ENCODE data around the gene RNF20. TPM values are rescaled to one million over a fixed set of nuclear protein-coding genes. Genes with fewer than 3 reads are reported as not detected.
"Not testable (repeated sequence)": the region's sequence is repeated elsewhere in the genome, so short reads cannot be mapped to it uniquely, and the experiment has no call there.

The RNF20 gene
- total RNA-seq, 2 donors from 2014 or later, result 31.9 to 35.0 TPM

GRCh38 chr9:101528015-101528414 is 5.6 kb upstream of the RNF20 start:
- intact Hi-C loops (cut with DNase I, micrococcal nuclease), result no loop called here
- no peak for ATAC-seq
- DNase-seq, result no peak

DNA sequence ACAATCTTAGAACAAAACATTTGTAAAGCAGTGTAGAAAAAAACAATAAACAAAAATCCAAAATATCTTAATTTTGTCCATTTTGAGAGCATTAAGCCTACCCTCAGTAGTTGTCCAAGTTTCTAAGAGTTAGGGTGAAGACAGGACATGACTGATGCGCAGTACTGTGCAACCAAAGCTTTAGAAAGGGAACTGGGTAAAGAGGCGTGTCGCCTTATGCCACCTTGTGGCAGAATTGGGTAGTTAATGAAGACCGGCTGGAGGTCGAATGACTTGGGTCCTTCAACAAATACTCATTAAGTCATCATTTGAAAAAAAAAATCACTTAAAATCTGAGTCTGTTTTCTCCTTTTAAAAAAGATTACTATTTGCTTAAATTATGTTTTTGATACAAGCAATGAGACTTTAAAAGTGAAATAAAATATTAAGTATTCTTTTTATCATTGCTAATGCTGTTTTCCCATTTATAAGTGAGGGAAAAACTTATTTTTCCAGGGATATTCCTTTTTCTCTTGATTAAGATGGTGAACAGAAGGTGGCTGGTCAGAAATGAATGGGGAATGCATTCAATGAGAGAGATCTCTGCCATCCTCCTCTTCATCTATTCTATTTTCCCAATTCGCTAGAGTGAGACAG is 3.5 kb upstream of the RNF20 start:
- intact Hi-C loops (cut with DNase I, micrococcal nuclease), result loop anchor here in 1 of 2 donors (2.0 to 10.0 kb wide), 2 partner anchors 71 to 135 kb away; partner anchors contain the start of genes MRPL50 and ZNF189
- DNase-seq, result peak; percentile 32 to 60
- ATAC-seq, result peak; percentile 40

DNA sequence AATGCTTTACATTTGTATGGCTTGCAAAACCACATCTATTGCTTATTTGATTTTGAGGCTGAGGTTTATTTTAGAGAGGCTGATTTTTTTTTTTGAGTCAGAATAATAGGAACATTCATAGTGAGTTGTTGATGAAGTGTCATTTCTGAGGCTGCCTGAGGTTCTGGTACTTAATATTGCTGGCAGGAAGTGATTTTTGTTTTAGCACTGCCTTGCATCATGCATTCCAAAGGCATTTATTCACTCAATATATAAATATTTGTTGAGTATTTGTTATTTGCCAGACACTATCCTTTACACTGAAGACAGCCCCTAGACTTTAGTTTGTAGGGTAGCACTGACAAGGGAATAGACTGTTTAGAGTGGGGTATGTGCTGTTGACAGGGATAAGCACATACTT is 2.7 kb downstream of the RNF20 start:
- intact Hi-C loops (cut with DNase I, micrococcal nuclease), result loop anchor here in 1 of 2 donors (10.0 kb wide), 1 partner anchor 142 kb away; the partner anchor contains the start of genes MRPL50 and ZNF189
- ATAC-seq (no peak), DNase-seq (no peak)

GRCh38 chr9:101536938-101537337 is 3.3 kb downstream of the RNF20 start:
- intact Hi-C loops (cut with DNase I, micrococcal nuclease), result loop anchor here in 1 of 2 donors (10.0 kb wide), 1 partner anchor 142 kb away; the partner anchor contains the start of genes MRPL50 and ZNF189
- ATAC-seq, result no peak
- DNase-seq, result peak in 1 of 2 donors; percentile 19

DNA sequence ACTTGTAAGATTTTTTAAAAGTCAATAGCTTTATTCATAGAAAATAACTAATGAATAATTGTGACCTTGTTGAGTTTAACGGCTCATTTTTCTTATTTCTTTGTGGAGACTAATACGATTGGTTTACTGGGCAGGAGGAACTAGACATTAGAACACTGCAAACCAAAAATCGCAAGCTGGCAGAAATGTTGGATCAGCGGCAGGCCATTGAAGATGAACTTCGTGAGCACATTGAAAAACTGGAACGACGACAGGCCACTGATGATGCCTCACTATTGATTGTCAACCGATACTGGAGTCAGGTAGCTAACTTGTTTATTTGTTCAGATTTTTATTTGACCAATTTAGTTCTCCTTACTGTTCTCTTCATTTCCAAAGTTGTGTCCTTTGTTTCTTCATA is 6.4 kb downstream of the RNF20 start:
- no peak for DNase-seq
- ATAC-seq, result no peak
- intact Hi-C loops (cut with DNase I, micrococcal nuclease), result no loop called here

DNA sequence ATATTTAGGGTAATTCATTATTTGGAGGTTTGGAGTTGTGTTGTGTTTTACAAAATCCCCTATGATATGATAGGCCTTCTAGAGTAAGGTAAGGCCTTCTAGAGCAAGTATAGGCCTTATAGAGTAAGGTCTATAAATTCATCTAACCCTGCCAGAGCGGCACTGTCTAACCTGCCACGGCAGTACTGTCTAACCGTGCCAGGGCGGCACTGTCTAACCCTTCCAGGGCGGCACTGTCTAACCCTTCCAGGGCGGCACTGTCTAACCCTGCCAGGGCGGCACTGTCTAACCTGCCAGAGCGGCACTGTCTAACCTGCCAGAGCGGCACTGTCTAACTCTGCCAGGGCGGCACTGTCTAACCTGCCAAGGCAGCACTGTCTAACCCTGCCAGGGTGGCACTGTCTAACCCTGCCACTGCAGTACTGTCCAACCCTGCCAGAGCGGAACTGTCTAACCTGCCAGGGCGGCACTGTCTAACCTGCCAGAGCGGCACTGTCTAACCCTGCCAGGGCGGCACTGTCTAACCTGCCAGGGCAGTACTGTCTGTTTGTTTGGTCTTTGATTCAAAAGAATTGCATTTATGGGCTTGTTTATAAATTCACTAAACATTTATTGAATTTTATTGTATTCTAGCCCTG is 9.6 kb downstream of the RNF20 start:
- intact Hi-C loops (cut with DNase I, micrococcal nuclease), result no loop called here
- no peak for DNase-seq
- no peak for ATAC-seq

DNA sequence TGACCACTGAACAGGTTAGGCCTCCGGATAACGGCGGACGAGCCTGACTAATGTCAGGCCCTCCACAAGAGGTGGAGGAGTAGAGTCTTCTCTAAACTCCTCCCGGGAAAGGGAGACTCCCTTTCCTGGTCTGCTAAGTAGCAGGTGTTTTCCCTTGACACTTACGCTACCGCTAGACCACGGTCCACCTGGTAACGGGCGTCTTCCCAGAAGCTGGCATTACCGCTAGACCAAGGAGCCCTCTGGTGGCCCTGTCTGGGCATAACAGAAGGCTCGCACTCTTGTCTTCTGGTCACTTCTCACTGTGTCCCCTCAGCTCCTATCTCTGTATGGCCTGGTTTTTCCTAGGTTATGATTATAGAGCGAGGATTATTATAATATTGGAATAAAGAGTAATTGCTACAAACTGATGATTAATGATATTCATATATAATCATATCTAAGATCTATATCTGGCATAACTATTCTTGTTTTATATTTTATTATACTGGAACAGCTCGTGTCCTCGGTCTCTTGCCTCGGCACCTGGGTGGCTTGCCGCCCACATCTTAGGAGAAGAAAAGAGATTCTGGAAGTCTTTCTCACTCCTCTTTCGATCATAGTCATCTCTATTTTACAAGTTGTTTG is 15.9 kb downstream of the RNF20 start:
- DNase-seq; intact Hi-C loops (cut with DNase I, micrococcal nuclease); ATAC-seq: not testable (repeated sequence)

- ATAC-seq (no peak), DNase-seq (no peak)
- intact Hi-C loops (cut with DNase I, micrococcal nuclease), result no loop called here
Measured at GRCh38 chr9:101561740-101562139, 28.1 kb downstream of the RNF20 start.

GRCh38 chr9:101562966-101563365 is 29.3 kb downstream of the RNF20 start:
- ATAC-seq (no peak), DNase-seq (no peak)
- intact Hi-C loops (cut with DNase I, micrococcal nuclease), result no loop called here

DNA sequence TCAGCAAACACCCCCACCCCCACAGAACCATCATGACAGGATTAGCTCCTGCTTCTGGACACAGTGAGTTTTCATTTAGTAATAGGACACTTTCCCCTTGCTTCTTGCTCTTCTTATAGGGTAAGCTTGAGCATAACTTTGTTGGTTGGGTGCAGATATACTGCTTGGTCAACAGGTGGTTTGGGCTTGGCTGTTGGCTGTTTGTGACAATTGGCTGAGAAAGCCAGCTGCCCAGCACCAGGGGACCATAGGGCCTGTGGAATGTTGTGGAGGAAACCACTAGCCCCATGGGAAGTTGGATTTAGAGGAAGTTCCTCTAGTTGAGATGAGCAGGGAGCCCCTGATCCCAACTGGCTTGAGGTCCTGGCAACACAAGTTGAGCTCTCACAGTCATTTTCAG is 30.6 kb downstream of the RNF20 start:
- ATAC-seq (no peak), DNase-seq (no peak)
- intact Hi-C loops (cut with DNase I, micrococcal nuclease), result no loop called here

GRCh38 chr9:101566904-101567724 is 33.5 kb downstream of the RNF20 start:
- ATAC-seq (peak; percentile 53), DNase-seq (peak in 1 of 2 donors; percentile 52)
- intact Hi-C loops (cut with DNase I, micrococcal nuclease), result no loop called here

- no peak for DNase-seq
- intact Hi-C loops (cut with DNase I, micrococcal nuclease), result no loop called here
- ATAC-seq, result peak; percentile 93
Measured at GRCh38 chr9:101567725-101568350, 34.2 kb downstream of the RNF20 start.

- ATAC-seq, result no peak
- intact Hi-C loops (cut with DNase I, micrococcal nuclease), result no loop called here
- DNase-seq, result no peak
Measured at GRCh38 chr9:101569741-101570501, 36.3 kb downstream of the RNF20 start.

DNA sequence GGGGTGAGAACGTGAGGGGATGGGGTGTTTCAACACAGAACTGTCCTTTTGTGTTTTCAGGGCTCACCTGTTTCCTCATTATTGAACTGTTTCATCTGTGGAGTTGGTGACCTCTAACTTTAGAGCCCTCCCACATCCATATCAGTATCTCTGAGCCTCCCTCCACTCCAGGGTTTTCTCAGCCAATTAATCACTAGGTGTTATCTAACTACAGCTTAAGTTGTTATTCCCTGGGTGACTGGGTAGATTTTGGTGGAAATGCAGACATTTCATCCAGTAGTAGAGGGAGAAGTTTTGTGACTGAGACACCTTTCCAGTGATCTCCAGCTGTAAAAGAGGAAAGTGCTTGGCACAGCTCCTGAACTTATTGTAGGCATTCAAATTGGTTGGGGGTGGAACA is 37.5 kb downstream of the RNF20 start:
- ATAC-seq (no peak), DNase-seq (no peak)
- intact Hi-C loops (cut with DNase I, micrococcal nuclease), result no loop called here

GRCh38 chr9:101572316-101572715 is 38.7 kb downstream of the RNF20 start:
- intact Hi-C loops (cut with DNase I, micrococcal nuclease), result no loop called here
- ATAC-seq, result no peak
- no peak for DNase-seq

DNA sequence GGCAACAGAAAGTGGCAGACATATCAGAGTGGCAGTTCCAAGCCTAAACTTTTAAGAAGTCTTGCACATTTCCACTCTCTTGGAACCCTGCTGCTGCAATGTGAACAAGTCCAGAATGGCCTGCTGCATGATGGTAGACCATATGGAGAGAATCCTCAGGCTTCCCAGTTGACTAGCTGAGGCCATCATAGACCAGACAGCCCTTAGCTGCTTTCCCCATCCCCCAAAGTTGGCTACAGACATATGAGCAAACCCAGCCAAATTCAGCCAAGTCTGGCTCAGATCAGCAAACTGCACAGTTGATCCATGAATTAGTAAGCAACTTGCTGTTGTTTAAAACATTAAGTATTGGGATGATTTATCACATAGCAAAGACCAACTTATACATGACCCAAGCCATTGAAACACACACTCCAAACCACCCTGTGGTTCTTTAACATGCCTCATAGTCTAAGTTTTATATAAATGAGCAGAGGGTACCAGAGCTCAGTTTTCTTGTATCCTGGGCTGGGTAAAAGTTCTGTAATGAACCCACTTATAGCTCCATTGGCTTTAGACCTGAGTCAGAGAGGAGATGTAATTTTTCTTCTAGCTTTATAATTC is 41.2 kb downstream of the RNF20 start:
- ATAC-seq (no peak), DNase-seq (no peak)
- intact Hi-C loops (cut with DNase I, micrococcal nuclease), result no loop called here

DNA sequence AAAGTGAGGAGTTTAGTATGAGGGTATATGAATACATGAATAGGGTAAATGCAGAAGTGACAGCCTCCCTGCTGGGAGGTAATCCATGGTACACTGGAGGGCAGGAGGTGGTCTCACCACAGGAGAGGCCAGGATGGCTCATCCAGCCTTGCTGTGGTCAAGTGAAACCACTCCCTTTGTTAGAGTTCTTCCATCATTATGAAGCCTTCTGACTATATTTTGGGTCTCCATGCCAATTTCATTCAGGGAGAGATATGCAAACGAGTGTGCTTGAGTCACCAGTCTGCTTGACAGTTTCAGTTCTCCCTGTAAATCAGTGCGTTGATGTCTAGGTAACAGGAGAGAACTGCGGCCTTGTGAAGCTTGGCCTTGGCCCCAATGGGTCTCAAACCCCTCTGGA is 44.7 kb downstream of the RNF20 start:
- no peak for DNase-seq
- no peak for ATAC-seq
- intact Hi-C loops (cut with DNase I, micrococcal nuclease), result no loop called here

All from left colon (tissue), 2 donors.